ENCODE measurements around the gene PUS7. TPM values are rescaled to one million over a fixed set of nuclear protein-coding genes. Genes with fewer than 3 reads are reported as not detected.

Gene PUS7
- total and polyA plus RNA-seq, 2 of the 4 experiments (the other 2 are of a cell fraction) = 11.7 to 17.0 TPM

DNA sequence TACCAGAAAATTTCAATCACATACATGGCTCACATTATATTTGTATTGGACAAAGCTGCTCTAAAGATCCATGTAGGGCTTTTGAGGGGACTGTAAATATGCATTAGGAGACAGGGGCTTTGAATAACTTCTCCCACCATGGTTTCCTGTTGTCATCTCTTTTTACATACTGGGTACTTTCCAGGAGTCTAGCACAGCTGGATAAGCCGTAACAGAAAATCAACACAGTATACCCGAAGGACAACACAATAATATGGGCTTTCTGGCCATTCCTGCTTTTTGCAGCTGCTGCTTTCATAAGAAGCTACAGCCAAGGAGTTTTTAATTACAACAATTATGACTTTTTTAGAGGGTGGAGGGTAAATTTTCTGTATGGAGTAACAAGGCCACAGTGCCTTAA, 70.0 kb downstream of the PUS7 start:
- Histone ChIP-seq H2BK20ac (ENCODE audit: low read depth, low read length) (no peak overlapping the region), H4K8ac (ENCODE audit: low read depth in 2 of 2, low read length in 2 of 2) (no peak overlapping the region), H3K14ac (replicated peaks; ENCODE audit: low read depth, low read length) (no peak overlapping the region), H3K79me1 (ENCODE audit: low read depth in 1 of 2, low read length in 2 of 2) (no peaks in the 10 kb centered on the region), H2AK5ac (ENCODE audit: low read depth, low read length) (no peak overlapping the region), H2BK5ac (ENCODE audit: low read depth, low read length, poor library complexity, severe bottlenecking) (no peak overlapping the region), H3K4me3 (ENCODE audit: insufficient read depth, low read depth, low read length) (no peak overlapping the region), H3K18ac (ENCODE audit: low read depth, low read length) (no peak overlapping the region), H3K9me3 (ENCODE audit: control insufficient read depth, insufficient read depth, low read length) (no peaks in the 10 kb centered on the region), H3K23ac (ENCODE audit: low read depth, low read length) (no peak overlapping the region), H3K36me3 (ENCODE audit: control insufficient read depth, insufficient read depth, low read length) (peaks cover 4% of the 10 kb centered on the region; the same call in 1 of the 2 replicates), H3K56ac (ENCODE audit: extremely low read depth, insufficient read depth, low read length) (no peak overlapping the region), H2BK15ac (ENCODE audit: low read depth, low read length) (no peak overlapping the region), H3K9me1 (ENCODE audit: insufficient read depth, low read length) (0 out of 2 replicates have a peak, but pooled peaks cover 3% of the 10 kb centered on the region), H4K91ac (ENCODE audit: insufficient read depth, low read depth, low read length) (no peak overlapping the region), H3K27ac (ENCODE audit: insufficient read depth, low read length) (no peak overlapping the region), H3K4me2 (ENCODE audit: low read depth, low read length) (no peak overlapping the region), H3K9ac (ENCODE audit: low read depth, low read length) (no peak overlapping the region), H3K4me1 (ENCODE audit: control insufficient read depth, insufficient read depth, low read length) (0 out of 2 replicates have a peak, but pooled peaks cover 2% of the 10 kb centered on the region), H3K4ac (ENCODE audit: low read depth, low read length) (no peak overlapping the region), H2BK120ac (ENCODE audit: low read depth, low read length) (no peak overlapping the region), H4K5ac (ENCODE audit: low read depth, low read length) (no peak overlapping the region), H2AFZ (replicated peaks; ENCODE audit: low read length, poor library complexity) (no peak overlapping the region), H2AK9ac (replicated peaks; ENCODE audit: low read depth, low read length, poor library complexity) (no peak overlapping the region), H4K20me1 (ENCODE audit: insufficient read depth, low read length) (no peaks in the 10 kb centered on the region), H3K27me3 (ENCODE audit: control insufficient read depth, insufficient read depth, low read length) (no peaks in the 10 kb centered on the region)
- ChIA-PET POLR2A (ENCODE audit: unreplicated experiment) (no interaction called here), CTCF (no interaction called here)
- DNase-seq (no peak), ATAC-seq (ENCODE audit: low read depth) (no peak)
- no TSS peak for BruUV-seq (replicated peaks)
- TF ChIP-seq, protein P1, sequence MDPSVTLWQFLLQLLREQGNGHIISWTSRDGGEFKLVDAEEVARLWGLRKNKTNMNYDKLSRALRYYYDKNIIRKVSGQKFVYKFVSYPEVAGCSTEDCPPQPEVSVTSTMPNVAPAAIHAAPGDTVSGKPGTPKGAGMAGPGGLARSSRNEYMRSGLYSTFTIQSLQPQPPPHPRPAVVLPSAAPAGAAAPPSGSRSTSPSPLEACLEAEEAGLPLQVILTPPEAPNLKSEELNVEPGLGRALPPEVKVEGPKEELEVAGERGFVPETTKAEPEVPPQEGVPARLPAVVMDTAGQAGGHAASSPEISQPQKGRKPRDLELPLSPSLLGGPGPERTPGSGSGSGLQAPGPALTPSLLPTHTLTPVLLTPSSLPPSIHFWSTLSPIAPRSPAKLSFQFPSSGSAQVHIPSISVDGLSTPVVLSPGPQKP (IDR thresholded peaks at IDR 0.05; ENCODE audit: borderline replicate concordance, low read depth, low read length) = no peak
- TF ChIP-seq RAD21 (IDR thresholded peaks at IDR 0.05; ENCODE audit: low read length) = no peak
- TF ChIP-seq, protein P2, sequence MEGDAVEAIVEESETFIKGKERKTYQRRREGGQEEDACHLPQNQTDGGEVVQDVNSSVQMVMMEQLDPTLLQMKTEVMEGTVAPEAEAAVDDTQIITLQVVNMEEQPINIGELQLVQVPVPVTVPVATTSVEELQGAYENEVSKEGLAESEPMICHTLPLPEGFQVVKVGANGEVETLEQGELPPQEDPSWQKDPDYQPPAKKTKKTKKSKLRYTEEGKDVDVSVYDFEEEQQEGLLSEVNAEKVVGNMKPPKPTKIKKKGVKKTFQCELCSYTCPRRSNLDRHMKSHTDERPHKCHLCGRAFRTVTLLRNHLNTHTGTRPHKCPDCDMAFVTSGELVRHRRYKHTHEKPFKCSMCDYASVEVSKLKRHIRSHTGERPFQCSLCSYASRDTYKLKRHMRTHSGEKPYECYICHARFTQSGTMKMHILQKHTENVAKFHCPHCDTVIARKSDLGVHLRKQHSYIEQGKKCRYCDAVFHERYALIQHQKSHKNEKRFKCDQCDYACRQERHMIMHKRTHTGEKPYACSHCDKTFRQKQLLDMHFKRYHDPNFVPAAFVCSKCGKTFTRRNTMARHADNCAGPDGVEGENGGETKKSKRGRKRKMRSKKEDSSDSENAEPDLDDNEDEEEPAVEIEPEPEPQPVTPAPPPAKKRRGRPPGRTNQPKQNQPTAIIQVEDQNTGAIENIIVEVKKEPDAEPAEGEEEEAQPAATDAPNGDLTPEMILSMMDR (conservative IDR thresholded peaks at IDR 0.05; ENCODE audit: low read depth, low read length) = no peak
- TF ChIP-seq SMC3 (IDR thresholded peaks at IDR 0.05; ENCODE audit: low read depth, low read length) = no peak
- TF ChIP-seq FOS (IDR thresholded peaks at IDR 0.05; ENCODE audit: low read depth, low read length) = no peak
- no peak for TF ChIP-seq RCOR1 (IDR thresholded peaks at IDR 0.05; ENCODE audit: insufficient replicate concordance, low read length)
- TF ChIP-seq, protein P3, sequence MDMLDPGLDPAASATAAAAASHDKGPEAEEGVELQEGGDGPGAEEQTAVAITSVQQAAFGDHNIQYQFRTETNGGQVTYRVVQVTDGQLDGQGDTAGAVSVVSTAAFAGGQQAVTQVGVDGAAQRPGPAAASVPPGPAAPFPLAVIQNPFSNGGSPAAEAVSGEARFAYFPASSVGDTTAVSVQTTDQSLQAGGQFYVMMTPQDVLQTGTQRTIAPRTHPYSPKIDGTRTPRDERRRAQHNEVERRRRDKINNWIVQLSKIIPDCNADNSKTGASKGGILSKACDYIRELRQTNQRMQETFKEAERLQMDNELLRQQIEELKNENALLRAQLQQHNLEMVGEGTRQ (IDR thresholded peaks at IDR 0.05; ENCODE audit: low read depth, low read length) = no peak
- no peak for TF ChIP-seq MXI1 (IDR thresholded peaks at IDR 0.05; ENCODE audit: borderline replicate concordance, low read depth, low read length)
- no peak for TF ChIP-seq POLR2A (IDR thresholded peaks at IDR 0.05; ENCODE audit: low read depth, low read length)
- TF ChIP-seq NFE2L2 (IDR thresholded peaks at IDR 0.05; ENCODE audit: low read depth, low read length) = no peak
- TF ChIP-seq RFX5 (IDR thresholded peaks at IDR 0.05; ENCODE audit: low read depth, low read length) = no peak
- no peak for TF ChIP-seq CEBPB (IDR thresholded peaks at IDR 0.05; ENCODE audit: low read depth, low read length)
- no peak for TF ChIP-seq CHD1 (IDR thresholded peaks at IDR 0.05; ENCODE audit: low read depth, low read length)
- TF ChIP-seq BHLHE40 (IDR thresholded peaks at IDR 0.05; ENCODE audit: low read depth, low read length) = no peak
- no peak for TF ChIP-seq MAFK (IDR thresholded peaks at IDR 0.05; ENCODE audit: low read depth, low read length)
- TF ChIP-seq MAZ (IDR thresholded peaks at IDR 0.05; ENCODE audit: borderline replicate concordance, low read depth, low read length) = no peak
- in situ Hi-C loops (cut with MboI; ENCODE audit: low sequenced_read_pairs) (no loop called here), dilution Hi-C loops (cut with HindIII; ENCODE audit: low sequenced_read_pairs, unreplicated experiment) (no loop called here), intact Hi-C loops (cut with micrococcal nuclease) (no loop called here)
- no CpG with 5 or more reads among the region's 2 CpGs for WGBS, 2 experiments (ENCODE audit: extremely low coverage in 2 of 2, insufficient read length in 1 of 2)
